ENCODE measurements around the gene SUN1.
A peak's percentile ranks its signal among the peaks of the same experiment; 100 is the strongest.
"Not testable (repeated sequence)": the region's sequence is repeated elsewhere in the genome, so short reads cannot be mapped to it uniquely, and the experiment has no call there.

Gene SUN1

GRCh38 chr7:803243-803635, 29.0 kb upstream of the SUN1 start:
- DNase-seq (ENCODE audit: low spot score): no peak

GRCh38 chr7:803796-804195, 28.5 kb upstream of the SUN1 start:
- not testable (repeated sequence) for DNase-seq (ENCODE audit: low spot score)

- DNase-seq (ENCODE audit: low spot score): no peak
Observed at GRCh38 chr7:805261-805660, 27.0 kb upstream of the SUN1 start.

GRCh38 chr7:815284-816216, 16.7 kb upstream of the SUN1 start:
- no peak for DNase-seq (ENCODE audit: low spot score)

- peak; percentile 100 for DNase-seq (ENCODE audit: low spot score)
Observed at GRCh38 chr7:816300-816750, 16.0 kb upstream of the SUN1 start.

GRCh38 chr7:816751-817671, 15.3 kb upstream of the SUN1 start:
- DNase-seq (ENCODE audit: low spot score): peak; percentile 63

GRCh38 chr7:818031-818699, 14.1 kb upstream of the SUN1 start:
- peak; percentile 56 for DNase-seq (ENCODE audit: low spot score)

- DNase-seq (ENCODE audit: low spot score): no peak
Observed at GRCh38 chr7:820341-820740, 11.9 kb upstream of the SUN1 start.

- peak; percentile 21 for DNase-seq (ENCODE audit: low spot score)
Observed at GRCh38 chr7:821688-822087, 10.6 kb upstream of the SUN1 start.

GRCh38 chr7:822692-823276, 9.5 kb upstream of the SUN1 start:
- no peak for DNase-seq (ENCODE audit: low spot score)

- no peak for DNase-seq (ENCODE audit: low spot score)
Observed at GRCh38 chr7:823649-824048, 8.6 kb upstream of the SUN1 start.

- DNase-seq (ENCODE audit: low spot score): no peak
Observed at GRCh38 chr7:824081-824480, 8.2 kb upstream of the SUN1 start.

GRCh38 chr7:824664-825063, 7.6 kb upstream of the SUN1 start:
- DNase-seq (ENCODE audit: low spot score): peak; percentile 37

- peak; percentile 65 for DNase-seq (ENCODE audit: low spot score)
Observed at GRCh38 chr7:825386-825785, 6.9 kb upstream of the SUN1 start.

- no peak for DNase-seq (ENCODE audit: low spot score)
Observed at GRCh38 chr7:826230-826917, 5.9 kb upstream of the SUN1 start.

GRCh38 chr7:828793-829561, 3.3 kb upstream of the SUN1 start:
- DNase-seq (ENCODE audit: low spot score): no peak

GRCh38 chr7:830069-830468, 2.2 kb upstream of the SUN1 start:
- DNase-seq (ENCODE audit: low spot score): no peak

- peak; percentile 83 for DNase-seq (ENCODE audit: low spot score)
Observed at GRCh38 chr7:831596-832166, 595 bp upstream of the SUN1 start.

- no peak for DNase-seq (ENCODE audit: low spot score)
Observed at GRCh38 chr7:832968-833424, 720 bp downstream of the SUN1 start.

Data from GM03348 (cell line).